Muscle layer of colon (tissue), 2 donors: ENCODE data around the gene TCIRG1.
"Not testable (repeated sequence)": the region's sequence is repeated elsewhere in the genome, so short reads cannot be mapped to it uniquely, and the experiment has no call there.

ENCODE experiments used
- H3K27ac ChIP-seq: one replicate; pipeline ENCODE4 v1.7.0; 2013; ENCODE audit warnings: low read depth, mild to moderate bottlenecking, low read length, moderate library complexity
- H3K27me3 ChIP-seq, 2 donors: one replicate each; pipeline ENCODE4 v1.7.0; 2013; ENCODE audit warnings: low read length in 2 of 2, mild to moderate bottlenecking in 2 of 2; ENCODE audit not compliant: insufficient read depth in 2 of 2, control insufficient read depth in 1 of 2
- H3K36me3 ChIP-seq: one replicate; pipeline ENCODE4 v1.7.0; 2013; ENCODE audit warnings: mild to moderate bottlenecking, low read length; ENCODE audit not compliant: insufficient read depth
- H3K4me1 ChIP-seq: one replicate; pipeline ENCODE4 v1.7.0; 2013; ENCODE audit warnings: mild to moderate bottlenecking, low read length; ENCODE audit not compliant: insufficient read depth
- H3K4me3 ChIP-seq, 2 donors: one replicate each; pipeline ENCODE4 v1.7.0; 2013; ENCODE audit warnings: low read length in 2 of 2, low read depth in 1 of 2, mild to moderate bottlenecking in 1 of 2, moderate library complexity in 1 of 2
- H3K9ac ChIP-seq: one replicate; pipeline ENCODE4 v1.7.0; 2013; ENCODE audit warnings: low read length
- H3K9me3 ChIP-seq: one replicate; pipeline ENCODE4 v1.7.0; 2013; ENCODE audit warnings: mild to moderate bottlenecking, low read length
- donor health status: abdominal sarcoma.
- donor health status: Adenocarcinoma of cecum.

TCIRG1 gene, protein sequence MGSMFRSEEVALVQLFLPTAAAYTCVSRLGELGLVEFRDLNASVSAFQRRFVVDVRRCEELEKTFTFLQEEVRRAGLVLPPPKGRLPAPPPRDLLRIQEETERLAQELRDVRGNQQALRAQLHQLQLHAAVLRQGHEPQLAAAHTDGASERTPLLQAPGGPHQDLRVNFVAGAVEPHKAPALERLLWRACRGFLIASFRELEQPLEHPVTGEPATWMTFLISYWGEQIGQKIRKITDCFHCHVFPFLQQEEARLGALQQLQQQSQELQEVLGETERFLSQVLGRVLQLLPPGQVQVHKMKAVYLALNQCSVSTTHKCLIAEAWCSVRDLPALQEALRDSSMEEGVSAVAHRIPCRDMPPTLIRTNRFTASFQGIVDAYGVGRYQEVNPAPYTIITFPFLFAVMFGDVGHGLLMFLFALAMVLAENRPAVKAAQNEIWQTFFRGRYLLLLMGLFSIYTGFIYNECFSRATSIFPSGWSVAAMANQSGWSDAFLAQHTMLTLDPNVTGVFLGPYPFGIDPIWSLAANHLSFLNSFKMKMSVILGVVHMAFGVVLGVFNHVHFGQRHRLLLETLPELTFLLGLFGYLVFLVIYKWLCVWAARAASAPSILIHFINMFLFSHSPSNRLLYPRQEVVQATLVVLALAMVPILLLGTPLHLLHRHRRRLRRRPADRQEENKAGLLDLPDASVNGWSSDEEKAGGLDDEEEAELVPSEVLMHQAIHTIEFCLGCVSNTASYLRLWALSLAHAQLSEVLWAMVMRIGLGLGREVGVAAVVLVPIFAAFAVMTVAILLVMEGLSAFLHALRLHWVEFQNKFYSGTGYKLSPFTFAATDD

DNA sequence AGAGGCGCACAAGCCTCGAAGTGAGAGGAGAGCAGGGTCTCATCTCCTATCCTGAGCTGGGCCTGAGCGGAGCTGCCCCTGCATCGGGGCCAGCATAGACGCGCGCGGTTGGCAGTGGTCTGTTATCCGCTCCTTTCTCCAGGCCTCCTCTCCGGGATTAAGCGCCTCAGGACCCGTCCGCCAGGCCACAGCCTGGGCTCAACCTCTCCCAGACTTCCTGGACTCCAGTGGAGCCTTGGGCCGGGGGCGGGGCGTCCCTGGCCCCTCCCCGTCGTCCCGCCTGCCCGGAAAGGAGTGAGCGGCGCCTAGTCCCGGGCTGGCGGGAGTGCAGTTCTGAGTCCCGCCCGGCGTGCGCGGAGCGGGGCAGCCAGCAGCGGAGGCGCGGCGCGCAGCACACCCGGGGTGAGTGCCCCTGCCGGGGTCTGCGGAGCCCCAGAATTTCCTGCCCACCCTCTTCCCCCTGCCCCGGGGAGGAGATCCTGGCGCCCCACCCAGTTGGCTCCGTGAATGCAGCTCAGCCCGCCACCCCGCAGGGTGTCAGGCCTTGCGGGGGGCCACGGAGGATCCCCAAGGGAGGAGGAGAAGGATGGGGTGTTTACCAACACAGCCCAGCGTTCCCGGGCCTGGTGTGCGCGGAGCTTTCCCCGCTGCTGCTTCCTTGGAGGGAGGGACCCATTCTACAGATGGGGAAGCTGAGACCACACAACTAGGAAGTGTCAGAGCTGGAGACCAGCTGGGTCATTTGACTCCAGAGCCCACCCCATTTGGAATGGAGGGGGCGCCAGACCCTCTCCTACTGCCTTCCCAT is at the start of gene TCIRG1:
Gene TCIRG1 (plus strand): TSS at position 308 of the 808 bp plus-strand sequence. CDS start 2,247 bp downstream, outside the sequence.
- peak within 1 kb of the TSS; percentile 61 to 88 for H3K4me3 ChIP-seq
- H3K36me3 ChIP-seq: peaks cover 12% of the 10 kb centered on the region
- H3K9ac ChIP-seq: peak within 1 kb of the TSS; percentile 87
- no peaks in the 10 kb centered on the region for H3K27me3 ChIP-seq
- peak within 1 kb of the TSS; percentile 85 for H3K27ac ChIP-seq
- peaks cover 38% of the 10 kb centered on the region for H3K4me1 ChIP-seq
- H3K9me3 ChIP-seq: no peaks in the 10 kb centered on the region

DNA sequence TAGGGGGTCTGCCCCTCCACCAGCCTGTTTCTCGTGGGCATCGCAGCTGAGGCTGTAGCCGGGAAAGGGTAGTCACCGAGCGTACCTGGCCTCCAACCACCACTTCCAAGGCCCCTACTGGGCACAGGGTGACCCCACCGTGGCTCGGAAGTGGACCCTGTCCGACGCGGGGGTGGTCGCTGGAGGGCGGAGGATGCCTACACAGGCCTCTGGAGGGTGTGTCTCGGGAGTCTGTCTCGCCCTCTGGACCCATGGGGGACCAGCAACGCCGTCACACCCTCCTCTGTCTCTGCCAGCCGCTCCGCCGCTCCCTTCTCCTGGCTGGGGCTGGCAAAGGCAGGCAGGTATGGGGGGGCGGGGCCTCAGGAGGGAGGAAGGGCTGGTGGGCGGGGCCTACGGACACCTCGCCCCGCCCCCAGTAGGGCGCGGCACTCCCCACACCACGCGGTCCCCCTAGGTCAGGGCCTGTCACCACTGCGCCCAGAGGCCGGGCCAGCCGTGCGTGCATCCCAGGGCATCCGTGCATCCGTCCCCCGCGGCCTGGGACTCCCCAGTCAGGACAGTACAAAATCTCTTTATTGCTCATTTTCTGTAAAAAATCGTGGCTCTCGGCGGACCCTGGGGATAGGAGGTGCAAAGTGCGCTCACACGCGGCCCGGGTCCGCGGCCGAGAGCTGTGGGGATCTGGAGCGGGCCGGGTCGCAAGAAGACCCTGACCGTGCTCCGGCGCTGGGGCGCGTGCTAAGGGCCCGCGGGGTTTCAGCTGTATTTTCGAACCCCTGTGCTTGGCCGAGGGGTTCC is 48.1 kb upstream of the TCIRG1 start:
- not testable (repeated sequence) for H3K9me3 ChIP-seq, H3K27me3 ChIP-seq, H3K9ac ChIP-seq, H3K36me3 ChIP-seq, H3K4me1 ChIP-seq, H3K27ac ChIP-seq, H3K4me3 ChIP-seq

DNA sequence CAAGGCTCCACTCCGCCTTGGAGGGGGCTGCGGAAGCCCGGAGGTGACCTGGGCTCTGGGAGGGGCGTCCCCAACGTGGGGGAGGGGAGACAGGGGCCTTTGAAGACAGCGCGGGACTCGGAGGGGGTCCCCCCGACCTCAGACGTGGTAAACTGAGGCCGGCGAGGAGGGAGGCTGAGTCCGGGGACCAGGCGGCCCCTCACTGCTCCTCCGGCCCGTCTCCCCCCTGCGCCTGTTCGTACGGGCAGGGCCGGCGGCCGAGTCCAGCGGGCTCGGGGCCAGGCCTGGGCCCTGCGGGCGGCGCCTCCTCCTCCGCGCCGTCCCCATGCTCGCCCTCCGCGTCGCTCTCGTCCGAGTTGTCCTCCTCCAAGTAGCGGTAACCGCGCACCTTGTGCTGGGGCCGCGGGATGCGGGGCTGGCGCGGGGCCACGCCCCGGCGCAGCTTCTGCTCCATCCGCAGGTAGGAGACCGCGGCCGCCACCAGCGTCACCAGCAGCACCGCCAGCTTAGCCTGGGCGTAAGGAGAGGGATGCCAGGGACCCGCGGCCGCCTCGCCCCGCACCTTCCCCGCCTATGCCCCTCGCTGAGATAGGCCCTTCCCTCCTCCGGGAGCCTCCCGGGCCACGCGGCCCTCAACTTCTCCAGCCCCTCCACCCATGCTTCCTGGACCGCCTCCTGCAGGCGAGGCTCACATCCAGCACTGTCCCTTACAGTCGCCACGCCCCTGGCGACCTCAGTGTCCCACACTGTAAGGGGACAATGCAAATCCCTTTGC is 47.3 kb upstream of the TCIRG1 start:
- H3K27me3 ChIP-seq, H3K4me3 ChIP-seq, H3K27ac ChIP-seq, H3K4me1 ChIP-seq, H3K36me3 ChIP-seq, H3K9ac ChIP-seq, H3K9me3 ChIP-seq: not testable (repeated sequence)

DNA sequence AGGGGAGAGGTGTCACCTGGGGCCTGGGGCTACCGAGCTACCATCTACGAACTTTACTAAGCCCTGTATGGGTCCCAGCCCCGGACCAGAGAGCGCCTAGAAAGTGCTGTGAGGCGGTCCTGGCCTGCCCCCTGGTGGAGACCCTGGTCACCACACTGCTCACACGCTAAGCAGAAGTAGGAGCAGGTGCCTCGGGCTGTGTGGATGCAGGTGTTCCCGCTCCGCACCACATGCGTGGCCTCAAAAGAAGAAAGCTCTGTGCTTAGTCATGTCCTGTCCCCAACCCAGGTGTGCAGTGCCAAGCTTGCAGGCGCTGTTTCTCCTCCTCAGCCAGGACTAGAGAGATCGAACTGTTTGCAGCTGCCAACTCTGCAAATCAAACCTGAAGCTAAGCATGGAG is 45.0 kb upstream of the TCIRG1 start:
- not testable (repeated sequence) for H3K36me3 ChIP-seq, H3K27me3 ChIP-seq, H3K4me3 ChIP-seq, H3K9ac ChIP-seq, H3K27ac ChIP-seq, H3K9me3 ChIP-seq, H3K4me1 ChIP-seq

DNA sequence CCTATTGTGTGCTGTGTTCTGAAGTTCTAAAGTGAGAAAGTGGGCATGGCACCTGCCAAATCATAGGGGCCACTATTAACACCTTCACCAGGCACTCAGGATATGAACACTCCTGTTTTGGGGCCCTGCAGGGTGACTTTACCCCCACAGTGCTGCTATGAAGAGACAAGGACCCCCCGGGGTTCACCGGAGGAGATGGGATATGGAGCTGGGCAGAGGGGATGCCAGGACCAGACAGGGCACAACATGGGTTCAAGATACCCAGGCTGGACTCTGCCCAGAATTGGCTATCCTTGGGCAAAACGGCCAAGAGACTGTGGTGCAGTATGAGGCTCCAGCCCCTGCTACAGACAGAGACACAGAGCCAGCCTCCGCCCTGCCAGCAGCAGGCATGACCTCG is 44.4 kb upstream of the TCIRG1 start:
- not testable (repeated sequence) for H3K36me3 ChIP-seq, H3K9me3 ChIP-seq, H3K4me1 ChIP-seq, H3K27me3 ChIP-seq, H3K4me3 ChIP-seq, H3K9ac ChIP-seq, H3K27ac ChIP-seq

DNA sequence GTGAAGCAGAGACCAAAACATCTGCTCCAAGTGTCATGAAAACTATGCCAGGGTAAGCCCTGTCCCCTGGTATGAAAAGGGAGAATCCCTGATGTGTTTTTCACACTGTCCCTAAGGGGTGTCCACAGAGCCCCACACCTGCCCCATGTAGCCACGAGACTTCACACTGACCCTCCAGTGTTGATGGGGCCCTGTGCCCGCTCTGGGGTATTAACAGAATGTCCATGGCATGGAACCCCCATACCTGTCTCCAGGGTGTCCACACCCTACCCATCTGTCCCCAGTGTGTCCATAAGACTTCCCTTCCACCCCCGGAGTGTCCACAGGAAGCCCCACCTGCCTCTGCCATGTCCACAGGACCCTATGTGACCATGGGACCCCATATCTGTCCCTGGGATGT is 43.7 kb upstream of the TCIRG1 start:
- not testable (repeated sequence) for H3K4me1 ChIP-seq, H3K9me3 ChIP-seq, H3K27me3 ChIP-seq, H3K4me3 ChIP-seq, H3K27ac ChIP-seq, H3K9ac ChIP-seq, H3K36me3 ChIP-seq

DNA sequence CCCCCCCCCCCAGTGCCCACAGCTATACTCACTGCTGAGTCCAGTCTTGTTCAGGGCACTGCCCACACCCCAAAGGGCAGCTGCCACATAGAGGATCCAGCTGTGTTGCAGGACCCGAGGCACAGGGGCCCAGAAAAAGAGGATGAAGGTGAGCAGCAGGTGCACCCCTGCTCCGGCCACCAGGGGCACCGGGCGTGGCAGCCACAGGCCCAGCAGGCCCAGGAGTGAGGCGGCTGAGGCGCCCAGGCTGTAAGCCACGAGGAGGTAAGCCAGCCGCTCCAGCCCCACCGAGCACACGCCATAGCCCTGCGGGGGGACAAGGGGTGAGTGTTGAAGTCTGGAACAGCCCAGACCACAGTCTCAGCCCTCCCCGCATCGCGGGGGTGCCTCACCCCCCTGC is 43.2 kb upstream of the TCIRG1 start:
- not testable (repeated sequence) for H3K27ac ChIP-seq, H3K36me3 ChIP-seq, H3K27me3 ChIP-seq, H3K9me3 ChIP-seq, H3K4me1 ChIP-seq, H3K9ac ChIP-seq, H3K4me3 ChIP-seq

DNA sequence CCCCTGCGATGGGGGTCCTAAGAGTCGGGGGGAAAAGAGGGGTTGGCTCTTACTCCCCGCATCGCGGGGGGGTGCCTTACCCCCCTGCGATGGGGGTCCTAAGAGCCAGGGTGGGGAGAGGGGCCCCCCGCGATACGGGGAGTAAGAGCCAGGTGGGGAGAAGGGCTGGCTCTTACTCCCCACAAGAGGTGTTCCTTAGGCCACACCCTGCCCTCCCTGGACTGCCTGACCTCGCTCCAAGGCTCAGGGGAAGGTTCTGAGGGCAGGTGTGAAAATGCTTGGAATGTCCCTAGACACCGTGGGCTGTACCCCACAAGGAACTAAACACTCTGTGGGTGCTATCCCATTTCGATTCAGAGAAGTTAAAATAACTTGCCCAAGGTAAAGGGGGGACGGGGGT is 42.8 kb upstream of the TCIRG1 start:
- H3K9me3 ChIP-seq: no peaks in the 10 kb centered on the region
- no peaks in the 10 kb centered on the region for H3K36me3 ChIP-seq

DNA sequence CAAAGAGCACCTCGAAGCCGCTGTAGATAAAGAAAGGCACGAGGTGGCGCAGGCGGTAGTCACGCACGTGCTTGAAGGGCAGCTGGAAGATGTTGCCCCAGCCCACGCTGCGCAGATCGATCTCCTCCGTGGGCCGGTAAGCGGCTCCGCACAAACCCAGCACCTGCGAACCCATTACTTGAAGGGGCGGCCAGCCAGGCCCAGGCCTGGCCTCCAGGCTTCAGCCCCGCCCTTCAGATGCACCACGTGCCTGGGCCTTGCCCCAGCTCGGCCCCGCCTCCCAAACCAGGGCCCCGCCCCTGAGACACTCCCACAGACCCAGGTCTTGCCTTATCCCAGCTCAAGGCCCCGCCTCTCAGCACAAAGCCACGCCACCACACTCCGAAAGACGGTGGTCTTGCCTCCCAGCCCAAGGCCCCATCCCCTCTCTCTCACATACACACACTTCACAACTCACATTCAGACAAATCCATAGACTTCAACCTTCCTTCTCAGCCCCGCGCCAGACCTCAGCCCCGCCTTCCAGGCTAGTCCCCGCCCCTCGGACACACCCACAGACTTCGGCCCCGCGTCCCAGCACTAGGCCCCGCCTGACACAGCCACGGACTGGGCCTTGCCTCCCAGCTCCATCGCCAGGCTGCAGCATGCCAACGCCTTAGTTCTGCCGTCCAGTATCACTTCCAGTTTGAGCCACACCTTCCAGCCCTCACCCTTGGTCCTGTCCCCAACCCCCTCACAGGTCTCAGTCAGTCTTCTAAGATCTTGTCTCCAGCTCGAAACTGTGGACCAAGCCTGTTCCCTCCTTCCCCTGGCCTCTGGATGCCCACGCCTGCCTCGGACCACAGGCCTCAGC is 42.0 kb upstream of the TCIRG1 start:
- no peaks in the 10 kb centered on the region for H3K9me3 ChIP-seq
- no peak overlapping the region for H3K4me3 ChIP-seq
- H3K36me3 ChIP-seq: no peaks in the 10 kb centered on the region
- no peaks in the 10 kb centered on the region for H3K27me3 ChIP-seq
- no peak overlapping the region for H3K27ac ChIP-seq
- no peaks in the 10 kb centered on the region for H3K4me1 ChIP-seq
- H3K9ac ChIP-seq: no peak overlapping the region

More for the DNA sequence above, 42.8 kb upstream of the TCIRG1 start:
- Histone ChIP-seq H3K4me3 (no peak overlapping the region), H3K27me3 (no peaks in the 10 kb centered on the region), H3K27ac (no peak overlapping the region), H3K4me1 (no peaks in the 10 kb centered on the region), H3K9ac (no peak overlapping the region)

DNA sequence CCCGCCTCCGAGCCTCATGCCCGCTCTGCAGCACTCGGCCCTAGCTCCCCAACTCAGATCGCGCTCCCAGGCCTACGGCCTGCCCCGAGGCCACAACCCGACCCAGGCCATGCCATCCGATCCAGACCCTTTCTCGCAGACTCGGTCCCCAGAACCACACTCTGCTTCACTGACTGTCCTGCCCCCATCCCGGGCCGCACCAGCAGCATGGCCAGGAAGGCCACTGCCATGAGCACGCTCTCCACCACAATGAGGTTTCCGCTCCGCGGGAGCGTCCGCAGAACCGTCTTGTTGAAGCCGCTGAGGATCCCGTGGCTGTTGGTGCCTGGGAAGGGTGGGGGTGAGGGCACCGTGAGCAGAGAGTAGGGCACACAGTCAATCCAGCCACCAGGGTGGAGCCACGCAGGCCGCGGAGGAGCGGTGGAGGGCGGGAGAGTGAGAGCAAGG is 41.3 kb upstream of the TCIRG1 start:
- no peak overlapping the region for H3K4me3 ChIP-seq
- H3K9ac ChIP-seq: no peak overlapping the region
- H3K27ac ChIP-seq: no peak overlapping the region
- no peaks in the 10 kb centered on the region for H3K36me3 ChIP-seq
- H3K9me3 ChIP-seq: no peaks in the 10 kb centered on the region
- H3K27me3 ChIP-seq: no peaks in the 10 kb centered on the region
- H3K4me1 ChIP-seq: no peaks in the 10 kb centered on the region
